GM08714 (cell line): ENCODE measurements around the gene TSPAN32.

Experiments used
- H3K4me3 ChIP-seq: fragments of 200-500 bp; sonication (Bioruptor generic); 2 replicates; pipeline ENCODE4 v1.5.1; 2014; ENCODE audit warnings: mild to moderate bottlenecking, low read length, inconsistent platforms
- ZNF274 ChIP-seq: IDR thresholded peaks from 2 replicates; pipeline ENCODE4 v1.6.1; 2012; ENCODE audit warnings: mild to moderate bottlenecking, low read depth, low read length

Gene TSPAN32

DNA sequence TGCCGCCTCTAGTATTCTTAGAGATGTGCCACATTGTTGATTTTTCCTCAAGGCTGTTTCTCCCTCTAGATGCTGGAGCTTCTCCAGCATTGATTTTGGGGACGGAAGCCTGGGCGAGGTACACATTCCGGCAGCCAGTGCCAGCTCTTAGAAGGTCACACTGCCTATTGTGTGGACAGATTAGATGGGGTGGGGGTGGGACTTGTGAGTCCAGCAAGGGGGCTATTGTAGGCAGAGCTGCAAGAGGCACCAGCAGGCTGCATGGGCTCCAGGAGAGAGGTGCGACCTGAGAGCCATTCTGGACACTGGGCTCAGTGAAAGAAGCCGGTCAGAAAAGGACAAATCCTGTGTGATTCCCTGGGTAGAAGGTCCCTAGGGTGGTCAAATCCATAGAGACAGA, 12.5 kb upstream of the TSPAN32 start:
- TF ChIP-seq ZNF274, result no peak

DNA sequence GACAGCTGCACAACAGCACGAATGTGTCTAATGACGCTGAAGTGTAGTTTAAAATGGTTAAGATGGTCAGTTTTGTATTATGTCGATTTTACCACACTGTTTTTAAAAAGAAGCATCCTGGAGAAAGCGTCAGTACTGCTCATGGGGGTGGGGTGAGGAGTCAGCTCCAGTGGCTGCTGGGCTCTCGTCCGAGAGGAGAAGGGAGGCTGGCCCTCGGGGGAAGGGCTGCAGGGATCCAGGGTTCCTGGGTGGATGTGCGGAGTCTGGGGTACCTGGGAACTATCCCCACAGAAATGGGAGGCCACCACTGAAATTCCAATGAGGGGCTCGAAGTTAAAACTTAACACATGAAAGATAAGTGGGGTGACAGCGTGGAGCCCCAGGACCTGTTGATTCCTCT, 12.0 kb upstream of the TSPAN32 start:
- no peak overlapping the region for H3K4me3 ChIP-seq
- TF ChIP-seq ZNF274, result no peak

More for the DNA sequence above, 12.5 kb upstream of the TSPAN32 start:
- H3K4me3 ChIP-seq, result no peak overlapping the region

DNA sequence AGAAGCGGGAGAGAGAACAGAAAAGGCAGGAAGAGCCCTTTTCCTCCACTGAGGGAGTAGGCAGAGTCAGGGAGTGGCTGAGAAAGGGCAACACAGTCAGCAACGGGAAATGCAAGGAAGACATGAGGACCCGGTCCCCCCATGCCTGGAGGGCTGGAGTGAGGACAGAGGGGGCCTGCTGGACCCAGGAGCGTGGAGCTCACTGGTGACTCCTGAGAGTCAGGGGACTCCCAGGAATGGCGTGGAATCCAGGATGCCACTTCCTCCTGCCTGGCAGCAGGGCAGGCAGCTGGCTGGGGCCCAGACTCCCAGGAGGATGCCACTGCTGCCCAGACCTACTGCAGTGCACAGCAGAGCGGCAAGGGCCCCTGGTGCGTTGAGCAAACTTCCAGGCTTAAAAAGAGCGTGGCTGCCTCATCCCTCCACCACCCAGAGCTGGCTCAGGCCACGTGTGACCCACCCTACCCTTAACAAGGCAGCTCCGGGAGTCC, 11.4 kb upstream of the TSPAN32 start:
- no peak for TF ChIP-seq ZNF274
- H3K4me3 ChIP-seq, result no peak overlapping the region

DNA sequence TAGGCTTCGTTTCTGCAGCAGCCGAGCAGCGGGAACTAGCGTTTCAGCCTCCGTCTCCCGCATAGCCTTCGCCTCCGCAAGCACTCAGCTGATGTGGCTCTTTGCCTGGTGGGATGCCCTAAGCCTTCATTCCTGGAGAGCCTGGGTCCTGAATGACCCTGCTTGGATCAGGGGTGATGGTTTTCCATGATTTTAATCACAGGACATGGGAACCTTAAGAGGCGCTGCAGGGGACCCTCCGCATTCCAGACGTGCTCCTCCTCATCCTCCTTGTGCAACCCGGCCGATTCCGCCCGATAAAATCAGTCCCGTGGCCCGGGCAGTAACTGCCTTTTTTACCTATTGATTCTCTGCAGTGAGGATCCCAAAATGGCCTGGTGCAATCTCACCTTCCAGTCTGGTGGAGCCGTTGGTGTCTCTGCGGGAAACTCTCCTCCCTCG, 8.3 kb upstream of the TSPAN32 start:
- no peak overlapping the region for H3K4me3 ChIP-seq
- TF ChIP-seq ZNF274, result no peak

DNA sequence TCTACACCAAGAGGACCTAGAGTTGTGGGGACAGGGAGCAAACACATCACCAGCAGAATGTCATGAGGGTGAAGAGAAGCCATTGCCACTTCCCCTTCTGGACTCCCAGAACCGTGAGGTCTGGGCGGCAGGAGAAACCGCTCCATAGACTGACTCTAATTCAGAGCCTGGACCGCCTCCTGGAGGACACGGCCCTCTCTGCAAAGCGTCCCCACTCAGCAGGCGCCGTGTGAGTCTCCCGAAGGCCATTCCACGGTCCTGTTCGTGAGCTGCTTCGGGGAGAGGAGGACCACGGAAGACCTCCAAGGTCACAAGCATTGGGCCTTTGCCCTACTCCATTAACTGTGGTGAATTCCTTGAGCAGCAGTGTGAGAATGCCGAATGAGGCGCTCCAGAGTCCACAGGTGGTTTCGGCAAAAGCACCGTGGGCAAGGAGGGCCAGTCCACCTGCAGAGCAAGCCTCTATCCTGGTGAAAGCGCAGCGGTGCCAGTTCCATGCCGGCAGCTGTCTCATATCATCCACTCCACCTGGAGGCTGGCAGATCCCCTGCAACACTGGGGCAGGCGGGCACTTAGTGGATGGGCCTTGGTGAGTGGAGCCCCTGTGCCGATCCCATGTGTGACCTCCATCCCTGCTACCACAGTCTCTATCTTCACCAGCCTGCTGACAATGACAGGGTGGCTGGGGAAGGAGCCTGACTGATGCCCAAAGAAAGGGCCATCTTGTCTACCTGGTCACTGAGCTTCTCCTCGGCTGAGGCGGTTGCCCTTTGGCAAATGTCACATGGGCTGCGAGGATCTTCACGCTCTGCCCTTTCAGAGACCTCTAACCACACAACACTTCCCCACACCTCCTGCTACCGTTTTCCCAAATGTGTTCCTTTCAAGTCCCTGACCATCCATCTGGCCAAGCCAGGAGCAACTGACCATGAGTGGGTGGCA, 7.6 kb upstream of the TSPAN32 start:
- no peak for TF ChIP-seq ZNF274
- H3K4me3 ChIP-seq, result no peak overlapping the region

DNA sequence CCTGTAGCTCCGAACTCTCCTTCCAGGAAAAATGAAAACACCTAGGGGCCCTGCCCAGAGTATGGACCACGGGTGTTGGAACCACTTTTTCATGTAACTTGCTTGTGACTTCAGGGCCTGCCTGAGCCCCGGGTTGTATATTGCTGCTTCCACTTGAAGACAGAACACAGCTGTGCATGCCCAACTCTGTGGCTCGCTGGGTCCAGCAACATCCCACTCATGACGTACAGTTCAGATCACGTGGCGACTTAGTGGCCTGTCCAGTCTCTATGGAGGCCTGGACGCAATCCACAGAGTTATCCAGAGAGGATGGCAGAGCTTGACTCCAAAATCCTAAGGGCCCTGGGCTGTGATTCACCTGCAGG, 6.9 kb upstream of the TSPAN32 start:
- H3K4me3 ChIP-seq, result no peak overlapping the region
- no peak for TF ChIP-seq ZNF274

DNA sequence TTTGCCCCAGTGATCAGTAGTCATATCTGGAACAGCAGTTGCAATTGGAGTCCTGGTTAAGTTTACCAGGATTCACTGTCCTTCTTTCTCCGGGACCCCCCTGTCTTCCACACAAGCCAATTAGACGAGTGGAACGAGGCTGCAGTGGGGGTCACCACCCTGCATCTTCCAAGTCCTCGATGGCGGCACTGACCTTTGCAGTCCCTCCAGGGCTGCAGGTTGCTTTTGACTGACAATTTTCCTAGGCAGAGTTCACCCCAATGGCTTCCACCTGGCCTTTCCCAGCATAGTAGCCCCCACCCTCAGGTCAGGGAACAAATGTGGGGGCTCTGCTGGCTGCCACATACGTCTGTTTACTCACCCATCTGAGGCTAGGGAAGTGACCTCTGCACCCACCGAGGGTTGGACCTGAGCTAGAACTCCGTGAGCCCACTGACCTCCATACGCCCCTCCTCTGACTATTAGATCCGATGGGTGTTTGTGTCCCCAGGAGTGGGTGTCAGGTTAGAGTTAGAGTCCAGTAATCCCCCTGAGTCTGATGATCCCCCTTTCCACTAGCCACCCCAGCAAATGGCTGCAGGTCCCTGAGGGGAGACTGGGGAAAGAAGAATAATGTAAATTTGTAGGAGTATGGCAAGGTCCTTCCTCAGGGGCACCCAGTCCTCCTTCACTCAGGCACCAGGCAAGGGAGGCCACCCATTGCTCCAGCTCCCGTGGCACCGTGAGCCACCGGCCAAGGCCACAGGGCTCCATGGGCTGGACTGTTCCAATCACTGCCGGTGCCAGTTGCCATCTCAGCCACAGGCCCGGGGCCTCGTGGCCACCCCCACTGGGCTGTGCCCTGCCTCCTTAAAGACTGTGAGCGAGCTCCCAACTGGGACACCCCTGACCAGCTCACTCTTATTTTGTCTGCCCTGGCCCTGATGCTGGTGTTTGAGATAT, 5.6 kb upstream of the TSPAN32 start:
- H3K4me3 ChIP-seq, result no peak overlapping the region
- TF ChIP-seq ZNF274, result no peak

DNA sequence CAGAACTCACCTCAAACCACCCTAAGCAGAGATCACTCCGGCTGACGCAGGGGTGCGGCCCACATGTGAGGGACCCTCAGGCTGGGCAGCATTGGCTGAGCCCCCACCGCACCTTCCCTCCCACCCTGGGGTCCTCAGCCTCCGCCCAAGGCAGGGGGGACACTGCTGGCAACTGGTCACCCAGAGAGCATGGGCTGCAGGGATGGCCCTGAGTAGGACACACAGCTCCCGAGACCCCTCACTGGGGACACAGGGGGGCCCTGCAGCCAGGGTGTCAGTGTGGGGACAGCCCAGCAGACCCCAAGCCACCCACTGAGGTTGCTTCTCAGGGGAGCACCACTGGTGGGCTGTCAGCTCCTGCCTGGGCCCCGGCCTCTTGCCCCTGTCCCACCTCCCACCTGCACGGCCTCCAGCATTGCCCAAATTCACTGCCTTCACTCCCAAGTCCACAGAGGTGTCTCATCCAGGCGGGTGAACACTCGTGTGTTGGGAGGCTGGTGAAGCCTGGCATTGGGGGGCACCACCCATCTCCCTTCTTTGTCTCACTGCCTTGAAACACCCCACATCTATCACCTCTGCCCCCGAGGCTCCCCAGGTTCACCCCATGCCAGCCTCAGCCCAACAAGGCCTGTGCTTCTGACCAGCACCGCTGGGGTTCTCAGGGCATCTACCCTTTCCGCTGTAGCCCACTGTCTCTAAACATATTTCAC, 4.7 kb upstream of the TSPAN32 start:
- no peak overlapping the region for H3K4me3 ChIP-seq
- no peak for TF ChIP-seq ZNF274

DNA sequence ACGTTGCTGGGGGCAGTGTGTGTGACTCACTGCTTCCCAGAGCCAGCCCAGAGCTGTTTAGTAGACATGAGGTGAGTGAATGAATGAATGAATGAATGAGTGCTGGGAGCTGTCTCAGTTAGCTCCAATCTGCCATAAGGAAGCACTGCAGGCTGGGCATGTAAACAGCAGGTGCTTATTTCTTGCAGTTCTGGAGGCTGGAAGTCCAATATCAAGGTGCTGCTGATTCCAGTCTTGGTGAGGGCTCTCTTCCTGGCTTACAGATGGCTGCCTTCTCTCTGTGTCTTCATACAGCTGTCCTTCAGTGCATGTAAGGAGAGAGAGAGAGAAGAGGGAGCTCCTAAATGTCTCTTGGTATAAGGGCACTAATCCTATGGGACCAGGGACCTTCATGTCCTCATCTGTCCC, 4.2 kb upstream of the TSPAN32 start:
- TF ChIP-seq ZNF274, result no peak

DNA sequence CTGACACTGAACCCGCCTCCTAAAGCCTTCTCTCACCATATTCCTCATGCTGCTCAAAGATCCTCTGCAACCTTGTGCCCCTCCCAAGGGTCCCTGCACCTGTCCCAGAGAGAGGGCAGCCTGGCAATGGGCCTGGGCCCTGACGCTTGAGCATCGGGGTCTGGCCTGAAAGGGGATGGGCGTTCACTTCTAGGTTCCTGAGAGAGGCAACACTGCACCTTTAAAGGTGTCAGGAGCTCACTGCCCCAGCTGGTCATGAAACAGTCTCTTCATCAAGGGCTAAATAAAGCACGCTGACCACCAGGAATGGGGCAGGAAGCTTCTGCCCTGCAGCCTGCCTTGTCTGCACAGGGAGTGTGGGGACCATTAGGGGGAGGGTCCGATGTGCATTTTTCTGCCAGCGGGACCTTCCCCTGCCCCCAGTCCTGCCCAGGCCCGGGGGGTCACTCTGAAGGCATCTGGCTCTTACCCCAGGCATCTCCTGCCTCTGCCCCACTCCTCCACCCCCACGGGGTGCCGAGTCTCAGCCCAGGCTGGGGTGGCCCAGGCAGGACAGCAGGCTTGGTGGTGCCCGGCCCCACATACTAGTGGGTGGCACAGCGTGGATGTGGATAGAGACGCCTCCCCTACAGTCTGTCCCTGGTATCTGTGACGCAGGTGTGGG, 3.5 kb upstream of the TSPAN32 start:
- no peak for TF ChIP-seq ZNF274
- no peak overlapping the region for H3K4me3 ChIP-seq

More for the DNA sequence above, 4.2 kb upstream of the TSPAN32 start:
- no peak overlapping the region for H3K4me3 ChIP-seq

DNA sequence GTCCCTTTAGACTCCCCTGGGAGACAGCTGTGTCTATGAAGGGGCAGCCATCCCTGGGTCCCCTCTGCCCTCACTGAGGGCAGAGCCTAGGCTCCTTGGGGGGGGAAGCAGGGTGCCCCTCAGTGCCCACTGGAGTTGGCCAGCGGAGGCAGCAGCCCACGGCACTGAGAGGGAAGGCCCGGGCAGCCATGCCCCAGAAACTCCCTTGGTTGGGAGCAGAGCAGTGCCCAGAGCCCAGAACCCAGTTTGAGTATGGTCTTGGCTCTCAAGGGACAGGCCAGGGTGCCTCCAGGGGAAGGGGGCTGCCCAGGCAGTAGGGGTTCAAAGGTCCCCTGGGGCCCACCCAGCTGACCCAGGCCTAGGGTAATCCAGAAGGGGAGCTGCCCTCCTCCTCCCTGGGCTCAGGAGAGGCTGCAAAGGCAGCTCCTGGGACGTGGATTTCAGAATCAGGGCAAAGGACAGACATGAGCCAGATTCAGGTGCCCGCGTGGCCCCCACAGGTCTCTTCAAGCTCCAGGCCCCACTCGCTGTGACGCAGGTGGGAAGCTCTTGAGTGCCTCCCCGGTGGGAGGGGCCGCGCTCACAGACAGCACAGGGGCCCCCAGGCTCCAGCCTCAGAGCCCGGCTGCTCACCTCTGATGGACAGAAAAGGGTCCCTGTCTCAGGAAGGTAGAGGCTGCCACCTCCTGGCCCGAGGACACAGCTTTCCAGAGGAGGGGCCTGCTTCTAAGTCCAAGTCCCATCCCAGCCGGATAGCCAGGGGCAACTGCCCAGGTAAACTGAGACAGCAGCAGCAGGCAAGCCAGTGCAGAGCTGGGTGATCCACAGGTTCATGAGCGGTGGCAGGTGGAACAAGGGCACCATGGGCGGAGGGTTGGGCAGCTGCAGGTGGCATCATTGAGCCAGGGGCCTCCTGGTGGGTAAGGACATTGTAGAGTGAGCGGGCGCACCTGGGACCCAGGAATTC, 2.7 kb upstream of the TSPAN32 start:
- H3K4me3 ChIP-seq, result no peak overlapping the region
- TF ChIP-seq ZNF274, result no peak

DNA sequence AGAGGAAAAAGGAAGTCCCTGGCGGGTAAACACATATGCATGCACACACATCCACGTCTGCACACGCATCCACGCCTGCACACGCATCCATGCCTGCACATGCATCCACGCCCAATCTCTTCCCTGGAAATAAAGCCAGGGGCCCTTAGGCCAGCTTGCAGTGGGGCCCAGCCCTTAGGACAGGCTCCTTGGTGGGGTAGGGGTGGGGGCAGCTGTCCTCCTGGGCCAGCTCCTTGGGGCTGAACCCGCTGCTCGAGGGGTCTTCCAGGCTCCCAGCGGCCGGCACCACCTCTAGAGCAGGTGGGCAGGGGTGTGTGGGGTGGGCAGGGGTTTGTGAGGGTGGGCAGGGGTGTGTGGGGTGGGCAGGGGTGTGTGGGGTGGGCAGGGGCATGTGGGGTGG, 2.0 kb upstream of the TSPAN32 start:
- TF ChIP-seq ZNF274, result no peak
- no peak overlapping the region for H3K4me3 ChIP-seq
